ENCODE measurements around the gene IGSF21. TPM values are rescaled to one million over a fixed set of nuclear protein-coding genes. Genes with fewer than 3 reads are reported as not detected.

IGSF21 gene
- total and polyA plus RNA-seq, 2 of the 4 experiments (the other 2 are of a cell fraction), result not detected

DNA sequence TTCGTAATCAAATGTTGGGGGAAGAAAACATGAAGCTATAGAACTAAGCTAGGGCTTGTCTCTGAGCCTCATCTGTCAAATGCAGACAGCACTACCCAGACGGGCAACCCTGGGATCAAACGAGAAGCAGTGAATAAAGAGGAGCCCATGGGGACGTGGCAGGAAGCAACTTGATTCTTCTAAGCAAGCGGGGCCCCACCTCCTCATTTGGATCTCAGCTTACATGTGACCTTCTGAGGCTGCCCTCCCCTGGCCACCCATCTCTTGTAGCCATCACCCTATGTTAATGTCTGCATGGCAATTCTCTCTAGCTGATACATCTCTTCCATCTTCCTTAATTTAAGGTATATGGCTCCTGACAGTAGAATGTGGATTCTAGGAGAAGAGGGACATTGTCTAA lies 171.3 kb downstream of the IGSF21 start:
- no peak for TF ChIP-seq POLR2A (IDR thresholded peaks at IDR 0.05; ENCODE audit: low read depth, low read length)
- no peak for TF ChIP-seq SMC3 (IDR thresholded peaks at IDR 0.05; ENCODE audit: low read depth, low read length)
- TF ChIP-seq, protein P1, sequence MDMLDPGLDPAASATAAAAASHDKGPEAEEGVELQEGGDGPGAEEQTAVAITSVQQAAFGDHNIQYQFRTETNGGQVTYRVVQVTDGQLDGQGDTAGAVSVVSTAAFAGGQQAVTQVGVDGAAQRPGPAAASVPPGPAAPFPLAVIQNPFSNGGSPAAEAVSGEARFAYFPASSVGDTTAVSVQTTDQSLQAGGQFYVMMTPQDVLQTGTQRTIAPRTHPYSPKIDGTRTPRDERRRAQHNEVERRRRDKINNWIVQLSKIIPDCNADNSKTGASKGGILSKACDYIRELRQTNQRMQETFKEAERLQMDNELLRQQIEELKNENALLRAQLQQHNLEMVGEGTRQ (IDR thresholded peaks at IDR 0.05; ENCODE audit: low read depth, low read length), result no peak
- TF ChIP-seq FOS (IDR thresholded peaks at IDR 0.05; ENCODE audit: low read depth, low read length), result no peak
- no peak for TF ChIP-seq RAD21 (IDR thresholded peaks at IDR 0.05; ENCODE audit: low read length)
- no peak for TF ChIP-seq CEBPB (IDR thresholded peaks at IDR 0.05; ENCODE audit: low read depth, low read length)
- TF ChIP-seq, protein P2, sequence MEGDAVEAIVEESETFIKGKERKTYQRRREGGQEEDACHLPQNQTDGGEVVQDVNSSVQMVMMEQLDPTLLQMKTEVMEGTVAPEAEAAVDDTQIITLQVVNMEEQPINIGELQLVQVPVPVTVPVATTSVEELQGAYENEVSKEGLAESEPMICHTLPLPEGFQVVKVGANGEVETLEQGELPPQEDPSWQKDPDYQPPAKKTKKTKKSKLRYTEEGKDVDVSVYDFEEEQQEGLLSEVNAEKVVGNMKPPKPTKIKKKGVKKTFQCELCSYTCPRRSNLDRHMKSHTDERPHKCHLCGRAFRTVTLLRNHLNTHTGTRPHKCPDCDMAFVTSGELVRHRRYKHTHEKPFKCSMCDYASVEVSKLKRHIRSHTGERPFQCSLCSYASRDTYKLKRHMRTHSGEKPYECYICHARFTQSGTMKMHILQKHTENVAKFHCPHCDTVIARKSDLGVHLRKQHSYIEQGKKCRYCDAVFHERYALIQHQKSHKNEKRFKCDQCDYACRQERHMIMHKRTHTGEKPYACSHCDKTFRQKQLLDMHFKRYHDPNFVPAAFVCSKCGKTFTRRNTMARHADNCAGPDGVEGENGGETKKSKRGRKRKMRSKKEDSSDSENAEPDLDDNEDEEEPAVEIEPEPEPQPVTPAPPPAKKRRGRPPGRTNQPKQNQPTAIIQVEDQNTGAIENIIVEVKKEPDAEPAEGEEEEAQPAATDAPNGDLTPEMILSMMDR (conservative IDR thresholded peaks at IDR 0.05; ENCODE audit: low read depth, low read length), result no peak
- no peak overlapping the region for H4K91ac ChIP-seq (ENCODE audit: insufficient read depth, low read depth, low read length)
- H2BK15ac ChIP-seq (ENCODE audit: low read depth, low read length), result no peak overlapping the region
- no peak overlapping the region for H3K18ac ChIP-seq (ENCODE audit: low read depth, low read length)
- no peak overlapping the region for H3K4ac ChIP-seq (ENCODE audit: low read depth, low read length)
- WGBS, 2 experiments (ENCODE audit: extremely low coverage in 2 of 2, insufficient read length in 1 of 2), result 13% methylated on average over 1 of the region's 5 CpGs; no CpG with 5 or more reads in 1 of the 2 experiments
- H3K4me2 ChIP-seq (ENCODE audit: low read depth, low read length), result no peak overlapping the region
- no peaks in the 10 kb centered on the region for H3K4me1 ChIP-seq (ENCODE audit: control insufficient read depth, insufficient read depth, low read length)
- H2AK5ac ChIP-seq (ENCODE audit: low read depth, low read length), result no peak overlapping the region
- H3K9ac ChIP-seq (ENCODE audit: low read depth, low read length), result no peak overlapping the region
- ChIA-PET CTCF (no interaction called here), POLR2A (ENCODE audit: unreplicated experiment) (no interaction called here)
- intact Hi-C loops (cut with micrococcal nuclease) (no loop called here), dilution Hi-C loops (cut with HindIII; ENCODE audit: low sequenced_read_pairs, unreplicated experiment) (no loop called here), in situ Hi-C loops (cut with MboI; ENCODE audit: low sequenced_read_pairs) (no loop called here)
- no peak overlapping the region for H2BK5ac ChIP-seq (ENCODE audit: low read depth, low read length, poor library complexity, severe bottlenecking)
- no peak overlapping the region for H2AFZ ChIP-seq (replicated peaks; ENCODE audit: low read length, poor library complexity)
- H3K4me3 ChIP-seq (ENCODE audit: insufficient read depth, low read depth, low read length), result no peak overlapping the region
- H3K56ac ChIP-seq (ENCODE audit: extremely low read depth, insufficient read depth, low read length), result no peak overlapping the region
- H2BK20ac ChIP-seq (ENCODE audit: low read depth, low read length), result no peak overlapping the region
- no TSS peak for BruUV-seq (replicated peaks)
- no peak for DNase-seq
- no peak overlapping the region for H4K8ac ChIP-seq (ENCODE audit: low read depth in 2 of 2, low read length in 2 of 2)
- H3K9me3 ChIP-seq (ENCODE audit: control insufficient read depth, insufficient read depth, low read length), result peaks cover 29% of the 10 kb centered on the region
- H2AK9ac ChIP-seq (replicated peaks; ENCODE audit: low read depth, low read length, poor library complexity), result no peak overlapping the region
- H4K20me1 ChIP-seq (ENCODE audit: insufficient read depth, low read length), result no peaks in the 10 kb centered on the region
- no peak overlapping the region for H4K5ac ChIP-seq (ENCODE audit: low read depth, low read length)
- H3K27ac ChIP-seq (ENCODE audit: insufficient read depth, low read length), result no peak overlapping the region
- no peak overlapping the region for H3K23ac ChIP-seq (ENCODE audit: low read depth, low read length)
- no peak overlapping the region for H3K14ac ChIP-seq (replicated peaks; ENCODE audit: low read depth, low read length)
- H3K27me3 ChIP-seq (ENCODE audit: control insufficient read depth, insufficient read depth, low read length), result no peaks in the 10 kb centered on the region
- no peak overlapping the region for H2BK120ac ChIP-seq (ENCODE audit: low read depth, low read length)
- H3K9me1 ChIP-seq (ENCODE audit: insufficient read depth, low read length), result no peaks in the 10 kb centered on the region
- H3K79me1 ChIP-seq (ENCODE audit: low read depth in 1 of 2, low read length in 2 of 2), result no peaks in the 10 kb centered on the region
- no peaks in the 10 kb centered on the region for H3K36me3 ChIP-seq (ENCODE audit: control insufficient read depth, insufficient read depth, low read length)
- ATAC-seq (ENCODE audit: low read depth), result no peak

Measured in IMR-90 (cell line).